ENCODE data around the gene SMOC1. TPM values are rescaled to one million over a fixed set of nuclear protein-coding genes. Genes with fewer than 3 reads are reported as not detected.

Gene SMOC1
- total and polyA plus RNA-seq, 9 donors: 0.35 to 9.1 (median 0.80) TPM

DNA sequence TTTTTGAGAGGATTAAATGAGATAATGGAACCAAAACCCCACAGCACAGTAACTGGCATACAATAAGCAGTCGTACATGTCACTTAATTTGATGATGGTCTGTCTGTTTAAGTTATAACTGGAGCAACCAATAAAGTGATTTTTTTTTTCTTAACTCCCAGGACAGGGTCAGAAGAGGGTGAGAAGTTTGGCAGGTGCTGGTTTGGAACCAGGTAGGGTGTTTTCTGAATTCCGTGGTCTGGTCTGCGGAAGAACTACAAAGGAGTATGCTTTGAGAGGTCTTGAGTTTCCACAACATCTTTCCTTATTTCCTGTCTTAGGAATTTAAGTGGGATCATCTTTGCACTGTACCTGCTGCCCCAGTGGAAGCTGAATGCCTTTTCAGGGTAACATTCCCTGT is 197.8 kb downstream of the SMOC1 start:
- Histone ChIP-seq H3K4me1 (ENCODE audit: insufficient read depth) (no peaks in the 10 kb centered on the region), H3K4me3 (no peak overlapping the region), H3K27me3 (no peaks in the 10 kb centered on the region), H3K27ac (no peak overlapping the region), H3K36me3 (no peaks in the 10 kb centered on the region), H3K9me3 (no peaks in the 10 kb centered on the region)
- 77 to 82% (median 78%) methylated on average over 3 of the region's 3 CpGs for WGBS, 3 donors
- TF ChIP-seq EP300 (IDR thresholded peaks at IDR 0.05): no peak
- TF ChIP-seq, protein P1, sequence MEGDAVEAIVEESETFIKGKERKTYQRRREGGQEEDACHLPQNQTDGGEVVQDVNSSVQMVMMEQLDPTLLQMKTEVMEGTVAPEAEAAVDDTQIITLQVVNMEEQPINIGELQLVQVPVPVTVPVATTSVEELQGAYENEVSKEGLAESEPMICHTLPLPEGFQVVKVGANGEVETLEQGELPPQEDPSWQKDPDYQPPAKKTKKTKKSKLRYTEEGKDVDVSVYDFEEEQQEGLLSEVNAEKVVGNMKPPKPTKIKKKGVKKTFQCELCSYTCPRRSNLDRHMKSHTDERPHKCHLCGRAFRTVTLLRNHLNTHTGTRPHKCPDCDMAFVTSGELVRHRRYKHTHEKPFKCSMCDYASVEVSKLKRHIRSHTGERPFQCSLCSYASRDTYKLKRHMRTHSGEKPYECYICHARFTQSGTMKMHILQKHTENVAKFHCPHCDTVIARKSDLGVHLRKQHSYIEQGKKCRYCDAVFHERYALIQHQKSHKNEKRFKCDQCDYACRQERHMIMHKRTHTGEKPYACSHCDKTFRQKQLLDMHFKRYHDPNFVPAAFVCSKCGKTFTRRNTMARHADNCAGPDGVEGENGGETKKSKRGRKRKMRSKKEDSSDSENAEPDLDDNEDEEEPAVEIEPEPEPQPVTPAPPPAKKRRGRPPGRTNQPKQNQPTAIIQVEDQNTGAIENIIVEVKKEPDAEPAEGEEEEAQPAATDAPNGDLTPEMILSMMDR (IDR thresholded peaks at IDR 0.05): no peak
- TF ChIP-seq POLR2A (IDR thresholded peaks at IDR 0.05): no peak
- no peak for DNase-seq
- intact Hi-C loops (cut with DNase I): no loop called here

- H3K27me3 ChIP-seq: no peaks in the 10 kb centered on the region
- TF ChIP-seq EP300 (IDR thresholded peaks at IDR 0.05): no peak
- no peak overlapping the region for H3K4me3 ChIP-seq
- no peaks in the 10 kb centered on the region for H3K36me3 ChIP-seq
- no peak for DNase-seq
- intact Hi-C loops (cut with DNase I): no loop called here
- no peak overlapping the region for H3K27ac ChIP-seq
- H3K9me3 ChIP-seq: no peaks in the 10 kb centered on the region
- no peaks in the 10 kb centered on the region for H3K4me1 ChIP-seq (ENCODE audit: insufficient read depth)
- WGBS, 3 donors: 23 to 37% (median 23%) methylated on average over 2 of the region's 2 CpGs
Measured at GRCh38 chr14:70077720-70078119, 198.5 kb downstream of the SMOC1 start.

DNA sequence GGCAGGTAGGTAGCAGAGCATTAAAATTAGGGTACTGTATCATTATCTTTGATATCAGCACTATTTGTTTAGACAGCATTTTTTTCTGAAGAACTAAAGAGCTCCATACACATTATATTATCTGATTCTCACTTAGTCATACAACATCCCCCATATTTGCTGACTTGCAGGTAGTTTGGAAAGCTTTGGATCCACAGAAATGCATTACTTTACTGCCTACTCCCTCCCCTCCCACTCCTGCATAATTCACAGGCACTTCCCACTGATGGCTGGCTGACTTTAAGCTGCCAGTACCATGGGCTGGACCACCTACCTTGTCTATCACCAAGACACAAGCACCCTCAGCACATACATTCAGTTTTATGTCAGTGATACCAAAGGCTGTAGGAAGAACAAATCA is 199.1 kb downstream of the SMOC1 start:
- no peaks in the 10 kb centered on the region for H3K27me3 ChIP-seq
- H3K36me3 ChIP-seq: no peaks in the 10 kb centered on the region
- H3K4me3 ChIP-seq: no peak overlapping the region
- no peak overlapping the region for H3K27ac ChIP-seq
- H3K4me1 ChIP-seq (ENCODE audit: insufficient read depth): no peaks in the 10 kb centered on the region
- H3K9me3 ChIP-seq: no peaks in the 10 kb centered on the region
- TF ChIP-seq, protein P1 (IDR thresholded peaks at IDR 0.05): no peak
- no peak for TF ChIP-seq EP300 (IDR thresholded peaks at IDR 0.05)
- no peak for TF ChIP-seq POLR2A (IDR thresholded peaks at IDR 0.05)
- DNase-seq: no peak
- intact Hi-C loops (cut with DNase I): no loop called here

- Histone ChIP-seq H3K27ac (no peak overlapping the region), H3K9me3 (no peaks in the 10 kb centered on the region), H3K36me3 (no peaks in the 10 kb centered on the region), H3K4me3 (no peak overlapping the region), H3K4me1 (ENCODE audit: insufficient read depth) (no peaks in the 10 kb centered on the region), H3K27me3 (no peaks in the 10 kb centered on the region)
- 58 to 72% (median 64%) methylated on average over 6 of the region's 6 CpGs for WGBS, 3 donors
- intact Hi-C loops (cut with DNase I): no loop called here
- TF ChIP-seq POLR2A (IDR thresholded peaks at IDR 0.05) (no peak), EP300 (IDR thresholded peaks at IDR 0.05) (no peak)
- TF ChIP-seq, protein P1 (IDR thresholded peaks at IDR 0.05): no peak
- no peak for DNase-seq
Measured at GRCh38 chr14:70080076-70080475, 200.9 kb downstream of the SMOC1 start.

Other genes with a start within 250 kb of the SMOC1 start
- 100 to 1,000 TPM; 273 to 446 (median 322) TPM for gene SRSF5, start 112.3 kb upstream of the SMOC1 start, total RNA-seq
- gene SRSF5, start 112.3 kb upstream of the SMOC1 start, polyA plus RNA-seq: 100 to 1,000 TPM; 384 to 419 TPM
- not detected for gene SLC10A1, start 82.2 kb upstream of the SMOC1 start, total RNA-seq
- not detected for gene SLC10A1, start 82.2 kb upstream of the SMOC1 start, polyA plus RNA-seq

Data from ovary (tissue), 9 donors.